Muscle of leg (tissue), 11 donors: ENCODE measurements around the gene CTAGE6. TPM values are rescaled to one million over a fixed set of nuclear protein-coding genes. Genes with fewer than 3 reads are reported as not detected.
"Not testable (repeated sequence)": the region's sequence is repeated elsewhere in the genome, so short reads cannot be mapped to it uniquely, and the experiment has no call there.

Experiments
- DNase-seq: peaks from one replicate; pipeline ENCODE4 v3.0.0; 2013
- H3K27ac ChIP-seq: one replicate; pipeline ENCODE4 v1.5.1; 2013; ENCODE audit warnings: mild to moderate bottlenecking, low read length, control low read depth
- H3K27me3 ChIP-seq: one replicate; pipeline ENCODE4 v1.6.1; 2013; ENCODE audit warnings: low read length; ENCODE audit not compliant: control insufficient read depth, insufficient read depth
- H3K36me3 ChIP-seq: one replicate; pipeline ENCODE4 v1.6.1; 2013; ENCODE audit warnings: low read length; ENCODE audit not compliant: control insufficient read depth, insufficient read depth
- H3K4me1 ChIP-seq: one replicate; pipeline ENCODE4 v1.6.1; 2013; ENCODE audit warnings: low read length; ENCODE audit not compliant: control insufficient read depth, insufficient read depth
- H3K4me3 ChIP-seq: one replicate; pipeline ENCODE4 v1.5.1; 2013; ENCODE audit warnings: low read length, control low read depth
- H3K9me3 ChIP-seq: replicated peaks from 2 replicates; pipeline ENCODE4 v1.6.1; 2013; ENCODE audit warnings: low read depth, low read length; ENCODE audit not compliant: control insufficient read depth
- WGBS: methylation state at CpG from one replicate; pipeline ENCODE4 v1.1.5; 2013; ENCODE audit warnings: missing lambda C conversion rate; ENCODE audit not compliant: insufficient coverage; 5-methylcytosine and 5-hydroxymethylcytosine counted together
- polyA plus RNA-seq, 8 donors: library from polyadenylated mRNA; unstranded; fragments of 120-200 nt; gene quantifications; one replicate each; pipeline versions ENCODE4 v1.2.1 to v1.2.3, GENCODE V29; 2013; ENCODE audit warnings: inconsistent platforms in 1 of 8, low replicate concordance in 1 of 8; ENCODE audit not compliant: insufficient read length in 8 of 8, insufficient read depth in 1 of 8
- total RNA-seq: library from RNA; stranded (reverse); fragments of 120-200 nt; gene quantifications from one replicate; pipeline ENCODE4 v1.2.4, GENCODE V29; 2013

Gene CTAGE6
- total and polyA plus RNA-seq, 9 donors = 0.10 to 0.71 (median 0.29) TPM; not detected in 4

GRCh38 chr7:143715543-143716193 lies 41.8 kb downstream of the CTAGE6 start:
- H3K36me3 ChIP-seq, H3K27me3 ChIP-seq, H3K27ac ChIP-seq, DNase-seq, H3K4me3 ChIP-seq, H3K9me3 ChIP-seq, H3K4me1 ChIP-seq: not testable (repeated sequence)

GRCh38 chr7:143714581-143715454 lies 42.7 kb downstream of the CTAGE6 start:
- not testable (repeated sequence) for H3K36me3 ChIP-seq, H3K27me3 ChIP-seq, H3K4me1 ChIP-seq, H3K9me3 ChIP-seq, DNase-seq, H3K27ac ChIP-seq, H3K4me3 ChIP-seq
- no CpG with 5 or more reads among the region's 11 CpGs for WGBS

GRCh38 chr7:143712381-143712780 lies 45.1 kb downstream of the CTAGE6 start:
- WGBS = no CpG with 5 or more reads among the region's 5 CpGs
- not testable (repeated sequence) for DNase-seq, H3K4me3 ChIP-seq, H3K27me3 ChIP-seq, H3K4me1 ChIP-seq, H3K9me3 ChIP-seq, H3K27ac ChIP-seq, H3K36me3 ChIP-seq

- not testable (repeated sequence) for H3K9me3 ChIP-seq, H3K27me3 ChIP-seq, H3K36me3 ChIP-seq, H3K27ac ChIP-seq, H3K4me1 ChIP-seq, H3K4me3 ChIP-seq, DNase-seq
- WGBS = no CpG with 5 or more reads among the region's 4 CpGs
Observed at GRCh38 chr7:143711727-143712324, 45.7 kb downstream of the CTAGE6 start.

- not testable (repeated sequence) for H3K27ac ChIP-seq, H3K9me3 ChIP-seq, H3K4me1 ChIP-seq, H3K36me3 ChIP-seq, H3K27me3 ChIP-seq, DNase-seq, H3K4me3 ChIP-seq
- no CpG with 5 or more reads among the region's 5 CpGs for WGBS
Observed at GRCh38 chr7:143709895-143710294, 47.6 kb downstream of the CTAGE6 start.

Other genes with a start within 250 kb of the CTAGE6 start
- gene CTAGE15, start 185.9 kb downstream of the CTAGE6 start, total RNA-seq = 0.13 TPM
- under 1 TPM in 5 of 8 donors, not detected in 3; 0.11 to 0.90 (median 0.36) TPM for gene CTAGE15, start 185.9 kb downstream of the CTAGE6 start, polyA plus RNA-seq
- 9.4 TPM for gene TCAF2, start 136.7 kb downstream of the CTAGE6 start, total RNA-seq
- gene TCAF2, start 136.7 kb downstream of the CTAGE6 start, polyA plus RNA-seq = 10 to 100 TPM in 5 of 8 donors, 1 to 10 TPM in 3; 6.8 to 14.0 (median 11.5) TPM
- gene TCAF1, start 144.5 kb upstream of the CTAGE6 start, total RNA-seq = 129 TPM
- 100 to 1,000 TPM; 104 to 186 (median 166) TPM for gene TCAF1, start 144.5 kb upstream of the CTAGE6 start, polyA plus RNA-seq
- not detected for gene OR2F2, start 177.5 kb upstream of the CTAGE6 start, total RNA-seq
- gene OR2F2, start 177.5 kb upstream of the CTAGE6 start, polyA plus RNA-seq = not detected
- gene OR2F1, start 197.1 kb upstream of the CTAGE6 start, total RNA-seq = not detected
- under 1 TPM in 2 of 8 donors, not detected in 6; 0.12 to 0.32 TPM for gene OR2F1, start 197.1 kb upstream of the CTAGE6 start, polyA plus RNA-seq
- gene OR6B1, start 242.6 kb upstream of the CTAGE6 start, total RNA-seq = not detected
- gene OR6B1, start 242.6 kb upstream of the CTAGE6 start, polyA plus RNA-seq = under 1 TPM in 1 of 8 donors, not detected in 7; 0.04 TPM